ENCODE measurements around the gene OR10W1. TPM values are rescaled to one million over a fixed set of nuclear protein-coding genes. Genes with fewer than 3 reads are reported as not detected.

OR10W1 gene
- not detected for total RNA-seq

- DNase-seq (ENCODE audit: low spot score) (no peak), ATAC-seq (ENCODE audit: low FRiP score) (no peak)
- TF ChIP-seq, protein P1, sequence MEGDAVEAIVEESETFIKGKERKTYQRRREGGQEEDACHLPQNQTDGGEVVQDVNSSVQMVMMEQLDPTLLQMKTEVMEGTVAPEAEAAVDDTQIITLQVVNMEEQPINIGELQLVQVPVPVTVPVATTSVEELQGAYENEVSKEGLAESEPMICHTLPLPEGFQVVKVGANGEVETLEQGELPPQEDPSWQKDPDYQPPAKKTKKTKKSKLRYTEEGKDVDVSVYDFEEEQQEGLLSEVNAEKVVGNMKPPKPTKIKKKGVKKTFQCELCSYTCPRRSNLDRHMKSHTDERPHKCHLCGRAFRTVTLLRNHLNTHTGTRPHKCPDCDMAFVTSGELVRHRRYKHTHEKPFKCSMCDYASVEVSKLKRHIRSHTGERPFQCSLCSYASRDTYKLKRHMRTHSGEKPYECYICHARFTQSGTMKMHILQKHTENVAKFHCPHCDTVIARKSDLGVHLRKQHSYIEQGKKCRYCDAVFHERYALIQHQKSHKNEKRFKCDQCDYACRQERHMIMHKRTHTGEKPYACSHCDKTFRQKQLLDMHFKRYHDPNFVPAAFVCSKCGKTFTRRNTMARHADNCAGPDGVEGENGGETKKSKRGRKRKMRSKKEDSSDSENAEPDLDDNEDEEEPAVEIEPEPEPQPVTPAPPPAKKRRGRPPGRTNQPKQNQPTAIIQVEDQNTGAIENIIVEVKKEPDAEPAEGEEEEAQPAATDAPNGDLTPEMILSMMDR (IDR thresholded peaks at IDR 0.05): no peak
Observed at GRCh38 chr11:58268142-58268541, at the start of gene OR10W1. Gene OR10W1, minus strand, starts transcription at chr11:58268260. Its CDS starts 402 bp downstream, at chr11:58267858.

DNA sequence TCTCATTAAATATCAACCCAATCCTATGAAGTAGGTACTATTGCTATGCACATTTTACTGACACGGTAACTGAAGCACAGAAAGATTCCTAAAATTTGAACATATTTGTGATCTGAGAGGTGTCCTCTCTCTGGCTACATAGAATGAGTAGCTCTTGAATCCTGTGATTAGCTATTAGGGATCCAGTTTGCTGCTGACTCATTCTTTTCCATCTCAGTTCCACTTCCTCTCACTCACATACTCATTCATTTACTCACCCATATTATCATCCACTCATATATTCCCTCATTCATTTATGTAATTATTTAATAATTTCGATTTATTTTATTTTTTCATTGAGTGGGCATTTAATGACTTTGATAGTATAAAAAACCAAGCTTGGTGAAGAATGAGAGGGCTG is 48.1 kb upstream of the OR10W1 start:
- DNase-seq (ENCODE audit: low spot score) (no peak), ATAC-seq (ENCODE audit: low FRiP score) (no peak)
- TF ChIP-seq, protein P1 (IDR thresholded peaks at IDR 0.05): no peak

DNA sequence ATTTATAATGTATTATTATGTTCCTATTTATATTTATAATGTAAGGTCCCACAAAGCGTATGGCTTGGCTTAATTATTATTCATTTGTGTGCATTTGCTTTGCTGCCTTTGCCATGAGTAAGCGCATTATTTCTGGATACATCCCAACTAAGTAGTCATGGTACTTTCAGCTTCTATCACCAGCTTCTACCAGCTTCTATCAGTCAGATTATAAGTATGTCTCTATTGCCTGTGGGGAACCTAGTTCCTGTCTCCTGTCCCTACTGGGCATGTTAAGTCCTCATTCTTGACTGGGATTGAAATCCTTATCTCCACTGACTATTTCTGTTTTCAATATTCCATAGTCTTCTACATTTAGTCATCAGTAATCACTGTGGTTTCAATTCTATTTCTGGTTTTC is 33.5 kb upstream of the OR10W1 start:
- DNase-seq (ENCODE audit: low spot score) (no peak), ATAC-seq (ENCODE audit: low FRiP score) (no peak)
- TF ChIP-seq, protein P1 (IDR thresholded peaks at IDR 0.05): no peak

DNA sequence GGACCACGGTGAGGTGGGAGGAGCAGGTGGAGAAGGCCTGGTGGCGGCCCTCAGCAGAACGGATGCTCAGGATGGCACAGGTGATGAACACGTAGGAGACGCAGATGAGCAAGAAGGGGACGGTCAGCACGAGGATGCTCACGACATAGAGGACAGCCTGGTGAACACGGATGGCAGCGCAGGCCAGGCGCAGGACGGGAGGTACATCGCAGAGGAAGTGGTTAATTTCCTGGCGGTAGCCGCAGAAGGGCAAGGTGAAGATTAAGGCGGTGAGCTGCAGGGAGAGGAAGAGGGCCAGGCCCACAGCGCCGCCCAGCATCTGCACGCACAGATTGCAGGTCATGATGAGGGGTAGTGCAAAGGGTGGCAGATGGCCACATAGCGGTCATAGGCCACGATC is 24.0 kb upstream of the OR10W1 start:
- DNase-seq (ENCODE audit: low spot score): no peak
- TF ChIP-seq, protein P1 (IDR thresholded peaks at IDR 0.05): no peak
- no peak for ATAC-seq (ENCODE audit: low FRiP score)

- DNase-seq (ENCODE audit: low spot score): no peak
Observed at GRCh38 chr11:58289266-58289665, 21.2 kb upstream of the OR10W1 start.

GRCh38 chr11:58286249-58286648 is 18.2 kb upstream of the OR10W1 start:
- ATAC-seq (ENCODE audit: low FRiP score): no peak
- no peak for DNase-seq (ENCODE audit: low spot score)
- TF ChIP-seq, protein P1 (IDR thresholded peaks at IDR 0.05): no peak

More at GRCh38 chr11:58289266-58289665, 21.2 kb upstream of the OR10W1 start:
- ATAC-seq (ENCODE audit: low FRiP score): no peak
- TF ChIP-seq, protein P1 (IDR thresholded peaks at IDR 0.05): no peak

DNA sequence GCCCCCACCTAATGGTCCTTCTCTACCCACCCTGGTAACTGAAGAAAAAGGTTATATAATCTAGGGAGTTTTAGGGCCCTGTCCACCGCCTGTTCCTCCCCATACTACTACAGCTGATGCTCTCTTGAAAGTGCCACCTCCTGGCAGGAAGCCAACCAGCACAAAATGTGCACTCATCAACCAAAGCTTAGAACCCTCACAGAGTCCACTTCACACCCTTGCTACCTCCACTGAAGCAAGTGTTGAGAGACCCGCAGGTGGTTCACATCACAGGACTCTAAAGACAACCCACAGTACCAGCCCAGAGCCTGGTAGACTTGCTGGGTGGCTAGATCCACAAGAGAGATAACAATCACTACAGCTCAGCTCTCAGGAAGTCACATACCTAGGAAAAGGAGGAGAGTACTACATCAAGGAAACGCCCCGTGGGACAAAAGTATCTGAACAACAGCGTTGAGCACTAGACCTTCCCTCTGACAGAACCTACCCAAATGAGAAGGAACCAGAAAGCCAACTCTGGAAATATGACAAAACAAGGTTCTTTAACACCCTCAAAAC is 17.5 kb upstream of the OR10W1 start:
- TF ChIP-seq, protein P1 (IDR thresholded peaks at IDR 0.05): no peak
- ATAC-seq (ENCODE audit: low FRiP score) (no peak), DNase-seq (ENCODE audit: low spot score) (no peak)

All from omental fat pad (tissue), 4 donors.